SH-SY5Y (cell line): ENCODE results near the gene TLCD5.

Experiments
- GATA2 ChIP-seq: IDR thresholded peaks from 2 replicates; pipeline ENCODE4 v1.6.1; 2011; ENCODE audit warnings: mild to moderate bottlenecking, low read depth, low read length
- GATA3 ChIP-seq: IDR thresholded peaks from 2 replicates; pipeline ENCODE4 v1.6.1; 2011; ENCODE audit warnings: low read depth, mild to moderate bottlenecking, low read length, moderate library complexity

The TLCD5 gene

DNA sequence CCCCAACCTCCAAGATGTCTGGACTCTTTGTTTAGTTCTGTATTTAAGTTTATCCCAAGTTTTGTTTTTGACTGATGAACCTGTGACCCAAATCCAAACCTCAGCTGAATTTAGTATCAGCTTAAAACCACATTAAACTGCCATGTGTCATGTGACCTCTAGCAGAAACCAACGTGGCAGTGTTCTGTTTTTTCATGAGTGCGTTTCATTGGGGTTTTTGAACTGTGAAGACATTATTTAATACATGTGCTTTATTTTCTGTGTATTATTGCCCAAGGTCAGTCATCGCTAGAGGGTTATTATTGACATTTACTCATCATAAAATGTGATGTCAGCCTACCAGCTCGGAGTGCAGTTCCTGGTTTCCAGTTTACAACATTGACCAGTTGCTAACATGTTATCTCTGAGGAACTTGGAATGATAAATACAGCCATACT is 1.8 kb downstream of the TLCD5 start:
- no peak for TF ChIP-seq GATA3
- TF ChIP-seq GATA2 = no peak

DNA sequence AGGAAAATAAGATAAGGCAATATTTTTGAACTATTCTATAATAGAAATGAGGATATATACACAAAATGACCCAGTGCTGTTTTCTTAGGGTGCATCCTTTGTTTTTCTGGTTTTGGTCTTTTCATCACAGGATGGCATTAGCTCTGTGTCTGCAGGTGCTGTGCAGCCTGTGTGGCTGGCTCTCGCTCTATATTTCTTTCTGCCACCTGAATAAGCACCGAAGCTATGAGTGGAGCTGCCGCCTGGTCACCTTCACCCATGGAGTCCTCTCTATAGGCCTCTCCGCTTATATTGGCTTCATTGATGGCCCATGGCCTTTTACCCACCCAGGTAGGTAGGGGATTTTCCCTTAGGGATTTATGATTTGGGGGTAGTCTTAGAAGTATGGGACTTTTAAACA is 2.2 kb downstream of the TLCD5 start:
- TF ChIP-seq GATA2 (no peak), GATA3 (no peak)

DNA sequence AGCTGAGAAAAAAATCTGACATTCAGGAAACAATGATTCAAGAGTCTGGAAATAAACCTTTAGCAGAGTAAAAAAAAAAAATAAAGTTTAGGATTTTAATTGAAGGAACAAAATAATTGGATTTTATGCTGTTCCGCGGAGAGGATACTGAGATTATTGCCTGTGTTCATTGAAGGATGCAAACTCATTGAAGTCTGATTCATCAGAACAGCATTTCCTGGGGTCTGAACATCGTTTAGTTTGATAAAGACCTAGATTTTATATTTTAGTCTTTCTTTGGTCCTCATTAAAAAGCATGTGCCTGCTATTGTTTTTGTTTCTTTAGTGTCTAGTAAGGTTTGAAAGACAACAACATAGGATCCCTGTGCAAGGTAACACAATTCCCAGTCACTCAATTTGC is 4.5 kb downstream of the TLCD5 start:
- TF ChIP-seq GATA3 = no peak
- TF ChIP-seq GATA2 = no peak

GRCh38 chr11:120330045-120330444 is 4.9 kb downstream of the TLCD5 start:
- TF ChIP-seq GATA2 (no peak), GATA3 (no peak)

DNA sequence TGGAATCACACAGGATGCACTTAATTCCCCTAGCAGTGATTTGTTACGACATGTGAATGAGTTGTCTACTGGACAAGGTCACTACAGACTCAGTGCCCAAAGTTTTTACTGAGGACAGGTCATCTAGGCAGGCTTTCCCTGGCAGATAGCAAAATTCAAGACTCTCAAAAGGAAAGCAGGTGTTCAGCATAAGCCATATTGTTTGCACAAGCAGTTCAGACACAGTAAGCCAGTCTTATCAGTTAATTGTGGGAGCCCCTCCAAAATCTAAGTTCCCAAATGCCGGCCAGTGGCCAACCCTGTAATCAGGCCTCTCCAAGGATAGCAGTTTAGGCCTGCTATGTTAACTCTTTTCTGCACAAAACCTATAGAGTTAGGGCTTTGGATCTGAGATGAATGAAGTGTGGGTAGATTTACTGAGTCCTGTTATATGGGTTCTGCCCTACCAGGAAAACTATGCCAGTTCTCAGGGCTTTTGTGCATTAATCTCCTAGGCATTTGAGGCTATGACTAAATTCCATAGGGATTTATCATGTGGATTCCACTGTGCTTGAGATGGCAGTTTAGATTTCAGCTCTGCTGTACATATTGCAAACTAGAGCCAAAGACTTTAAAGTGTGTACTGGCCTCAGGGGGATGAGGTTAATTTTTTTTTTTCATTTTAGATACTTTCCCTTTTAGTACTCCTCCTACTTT is 6.3 kb downstream of the TLCD5 start:
- TF ChIP-seq GATA3 (no peak), GATA2 (no peak)

DNA sequence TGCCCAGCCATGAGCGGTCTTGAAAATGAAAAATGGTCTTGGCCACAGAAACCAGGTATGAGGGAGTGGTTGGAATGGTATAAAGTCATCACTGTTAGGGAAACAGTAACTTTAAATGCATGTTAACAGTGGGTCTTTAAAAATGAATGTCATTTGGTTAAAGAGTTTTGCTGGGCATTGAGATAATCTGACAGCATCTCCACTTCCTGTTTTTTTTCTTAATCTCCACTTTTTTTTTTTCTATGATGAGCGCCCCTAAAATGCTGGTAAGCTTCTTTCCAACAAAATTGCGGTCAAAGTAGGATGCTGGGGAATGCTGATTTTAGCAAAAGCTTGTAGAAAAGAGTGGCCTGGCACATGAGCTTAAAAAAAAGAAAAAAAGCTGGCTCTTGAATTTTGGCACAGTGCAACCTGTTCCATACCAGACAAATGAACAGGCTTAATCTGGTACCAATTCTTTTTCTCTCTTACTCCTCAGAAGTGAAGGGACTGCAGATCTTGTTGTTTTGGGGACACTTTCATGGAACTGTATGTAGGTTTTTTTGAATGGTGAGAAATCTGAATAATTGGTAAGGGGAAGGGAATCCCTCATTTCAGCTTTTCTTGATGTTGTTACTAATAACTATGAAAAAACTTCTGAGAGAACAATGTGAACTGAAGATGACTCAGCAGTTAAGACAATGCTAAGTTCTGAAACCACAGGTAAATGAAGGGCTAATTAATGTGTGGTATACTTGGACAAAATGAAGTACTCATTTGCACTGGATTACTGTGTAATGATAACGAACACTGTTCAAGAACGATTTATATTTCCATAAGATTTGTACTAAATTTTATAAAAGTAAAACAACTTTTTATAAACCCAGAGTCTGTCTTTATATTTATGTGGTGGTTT is 8.0 kb downstream of the TLCD5 start:
- TF ChIP-seq GATA2 (no peak), GATA3 (no peak)

DNA sequence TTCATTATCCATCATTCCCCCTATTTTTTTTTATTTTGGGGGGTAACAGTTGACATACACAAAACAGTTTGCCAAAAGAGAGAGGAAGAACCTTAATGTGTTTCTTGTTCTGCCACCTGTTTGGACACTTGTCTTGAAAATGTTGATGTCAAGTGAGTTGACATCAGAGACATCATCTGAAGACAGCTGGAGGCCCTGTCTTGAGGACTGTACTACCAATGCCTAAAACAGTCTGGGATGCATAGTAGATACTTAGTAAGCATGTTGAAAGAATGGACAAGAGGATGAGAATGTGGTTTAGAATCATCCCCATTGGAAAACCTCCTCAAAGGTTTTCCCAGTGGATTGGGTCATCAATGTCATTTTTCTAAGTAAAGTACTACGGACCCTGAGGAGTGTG is 8.7 kb downstream of the TLCD5 start:
- no peak for TF ChIP-seq GATA3
- TF ChIP-seq GATA2 = no peak

DNA sequence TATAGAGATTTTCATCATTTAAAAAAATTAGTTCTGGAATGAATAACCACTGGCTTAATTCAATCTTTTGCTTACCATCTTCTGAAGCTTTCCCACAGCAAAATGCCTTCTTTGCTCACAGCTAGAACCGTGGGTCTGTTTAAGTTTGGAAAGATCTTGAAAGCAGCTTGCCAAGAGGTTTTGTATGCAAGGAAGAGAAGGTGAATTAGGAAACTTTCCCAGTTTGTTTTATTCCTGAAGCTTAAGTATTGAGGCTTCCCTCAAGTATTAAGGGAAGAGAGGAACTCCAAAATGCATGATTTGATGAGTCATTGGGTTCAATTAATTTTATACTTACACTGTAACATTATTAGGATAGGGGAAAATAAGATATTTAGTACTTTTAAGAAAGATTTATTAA is 9.2 kb downstream of the TLCD5 start:
- TF ChIP-seq GATA3 (no peak), GATA2 (no peak)

DNA sequence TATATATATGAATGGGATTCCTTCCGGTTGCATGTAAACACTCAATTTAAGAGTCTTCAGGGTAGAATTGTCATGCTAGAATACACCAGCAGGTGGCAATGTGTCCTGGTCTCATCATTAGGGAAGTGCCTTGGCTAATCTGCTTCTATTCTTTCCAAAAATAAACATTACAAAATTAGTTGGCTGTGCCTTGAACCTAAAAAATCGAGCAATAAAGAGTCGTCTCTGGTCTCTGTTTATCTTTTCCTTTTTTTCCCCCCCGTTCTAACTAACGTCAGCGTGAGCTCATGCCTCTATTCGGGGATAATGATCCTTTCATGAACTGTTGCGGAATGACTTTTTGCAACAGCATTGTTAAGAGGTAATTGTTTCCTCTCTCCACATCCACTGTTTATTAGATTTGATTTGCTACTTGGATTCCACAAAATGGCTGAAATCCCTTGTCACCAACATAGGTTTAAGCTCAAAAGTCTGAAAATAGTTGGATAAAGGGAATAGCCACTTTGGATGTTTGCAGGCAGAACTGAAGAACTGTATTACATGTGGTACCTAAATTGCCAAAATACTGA is 9.9 kb downstream of the TLCD5 start:
- TF ChIP-seq GATA3 (no peak), GATA2 (no peak)

DNA sequence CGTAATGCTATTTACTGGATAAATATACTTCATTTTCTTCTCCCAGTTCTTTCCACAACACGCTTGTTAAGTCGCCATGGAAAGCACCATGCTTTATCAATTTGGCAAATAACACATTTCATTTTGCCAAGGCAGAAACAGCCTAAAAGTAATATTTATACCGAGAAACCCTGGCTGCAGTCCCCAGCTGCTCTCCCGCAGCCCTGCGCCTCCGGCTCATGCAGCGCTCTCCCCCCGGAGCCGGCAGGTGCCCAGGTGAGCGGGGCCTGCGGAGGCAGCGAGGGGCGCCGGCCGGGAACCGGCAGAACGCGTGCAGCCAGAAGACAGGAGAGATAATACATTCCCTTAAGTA is 10.4 kb downstream of the TLCD5 start:
- TF ChIP-seq GATA2 (no peak), GATA3 (no peak)

GRCh38 chr11:120335908-120336640 is 11.0 kb downstream of the TLCD5 start, which contains the start of gene ARHGEF12:
Gene ARHGEF12 (plus strand): TSS chr11:120336413. CDS start chr11:120337244, 831 bp downstream.
- TF ChIP-seq GATA2 = 0 out of 2 replicates have a peak, but pooled peaks have one; percentile 5
- TF ChIP-seq GATA3 = no peak

GRCh38 chr11:120336641-120337354 is 11.7 kb downstream of the TLCD5 start:
- no peak for TF ChIP-seq GATA3
- no peak for TF ChIP-seq GATA2

DNA sequence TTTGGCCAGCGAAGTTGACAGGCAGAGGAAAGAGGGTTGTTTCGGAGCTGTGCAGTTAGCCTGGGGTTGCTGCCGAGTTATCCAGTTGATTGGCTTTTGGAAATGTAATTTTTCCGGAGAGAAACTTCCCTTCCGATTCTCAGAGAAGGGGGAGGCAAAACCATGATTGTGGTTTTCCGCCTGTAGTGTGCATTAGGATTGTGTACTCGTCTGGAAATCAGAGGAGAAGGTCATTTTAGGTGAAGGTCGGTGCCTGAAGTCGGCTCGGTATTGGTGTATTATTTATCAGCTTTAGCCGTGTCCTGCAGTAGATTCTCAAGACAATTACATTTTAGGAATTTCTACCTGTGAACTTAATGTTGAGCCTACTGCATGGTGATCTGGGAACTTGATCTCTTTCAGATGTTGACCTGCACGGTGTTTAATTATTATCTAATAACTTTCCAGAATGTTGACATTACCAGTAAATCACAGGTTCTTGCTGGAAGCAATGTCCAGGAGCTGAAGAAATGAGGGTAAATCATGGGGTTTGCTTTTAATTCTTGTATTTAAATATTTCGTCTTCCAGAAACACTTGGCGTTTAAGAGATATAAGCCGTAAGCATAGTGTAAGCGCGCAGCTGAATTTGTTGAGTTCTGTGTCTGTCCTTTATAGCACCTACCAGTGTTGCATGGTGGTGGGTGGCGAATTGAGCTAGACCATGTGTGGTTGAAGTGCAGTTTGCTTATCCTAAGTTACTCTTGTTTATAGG is 12.4 kb downstream of the TLCD5 start:
- TF ChIP-seq GATA2 = no peak
- TF ChIP-seq GATA3 = no peak
